ENCODE results near the gene TEC.

TEC gene

GRCh38 chr4:48162162-48162561 lies 107.5 kb downstream of the TEC start:
- DNase-seq (ENCODE audit: low spot score) = no peak

- no peak for DNase-seq (ENCODE audit: low spot score)
Observed at GRCh38 chr4:48157271-48157670, 112.4 kb downstream of the TEC start.

- DNase-seq (ENCODE audit: low spot score) = no peak
Observed at GRCh38 chr4:48156423-48156822, 113.2 kb downstream of the TEC start.

- DNase-seq (ENCODE audit: low spot score) = no peak
Observed at GRCh38 chr4:48153791-48154550, 115.7 kb downstream of the TEC start.

GRCh38 chr4:48152259-48152658 lies 117.4 kb downstream of the TEC start:
- DNase-seq (ENCODE audit: low spot score) = no peak

- DNase-seq (ENCODE audit: low spot score) = no peak
Observed at GRCh38 chr4:48149827-48150370, 119.7 kb downstream of the TEC start.

GRCh38 chr4:48147621-48148020 lies 122.0 kb downstream of the TEC start:
- DNase-seq (ENCODE audit: low spot score) = no peak

- peak; percentile 65 for DNase-seq (ENCODE audit: low spot score)
Observed at GRCh38 chr4:48141048-48141447, 128.6 kb downstream of the TEC start.

GRCh38 chr4:48139691-48140090 lies 129.9 kb downstream of the TEC start:
- no peak for DNase-seq (ENCODE audit: low spot score)

GRCh38 chr4:48138936-48139335 lies 130.7 kb downstream of the TEC start:
- DNase-seq (ENCODE audit: low spot score) = no peak

- no peak for DNase-seq (ENCODE audit: low spot score)
Observed at GRCh38 chr4:48138511-48138910, 131.1 kb downstream of the TEC start.

GRCh38 chr4:48137846-48138245 lies 131.8 kb downstream of the TEC start:
- DNase-seq (ENCODE audit: low spot score) = no peak

- DNase-seq (ENCODE audit: low spot score) = no peak
Observed at GRCh38 chr4:48134081-48134480, 135.6 kb downstream of the TEC start, which contains the start of gene TXK. TXK (minus strand) TSS chr4:48134250; CDS start chr4:48134170, 80 bp downstream.

- DNase-seq (ENCODE audit: low spot score) = peak; percentile 16
Observed at GRCh38 chr4:48133669-48134068, 136.0 kb downstream of the TEC start.

GRCh38 chr4:48131736-48132135 lies 137.9 kb downstream of the TEC start:
- no peak for DNase-seq (ENCODE audit: low spot score)

- DNase-seq (ENCODE audit: low spot score) = no peak
Observed at GRCh38 chr4:48130100-48130499, 139.5 kb downstream of the TEC start.

- DNase-seq (ENCODE audit: low spot score) = no peak
Observed at GRCh38 chr4:48129307-48130014, 140.2 kb downstream of the TEC start.

- peak; percentile 76 for DNase-seq (ENCODE audit: low spot score)
Observed at GRCh38 chr4:48127682-48128404, 141.8 kb downstream of the TEC start.

GRCh38 chr4:48127231-48127630 lies 142.4 kb downstream of the TEC start:
- DNase-seq (ENCODE audit: low spot score) = no peak

GRCh38 chr4:48126621-48127020 lies 143.0 kb downstream of the TEC start:
- no peak for DNase-seq (ENCODE audit: low spot score)

- no peak for DNase-seq (ENCODE audit: low spot score)
Observed at GRCh38 chr4:48124870-48125269, 144.8 kb downstream of the TEC start.

- no peak for DNase-seq (ENCODE audit: low spot score)
Observed at GRCh38 chr4:48122756-48123155, 146.9 kb downstream of the TEC start.

GRCh38 chr4:48121180-48121579 lies 148.5 kb downstream of the TEC start:
- no peak for DNase-seq (ENCODE audit: low spot score)
